Measurements from ENCODE around the gene NEK4.

Gene NEK4

DNA sequence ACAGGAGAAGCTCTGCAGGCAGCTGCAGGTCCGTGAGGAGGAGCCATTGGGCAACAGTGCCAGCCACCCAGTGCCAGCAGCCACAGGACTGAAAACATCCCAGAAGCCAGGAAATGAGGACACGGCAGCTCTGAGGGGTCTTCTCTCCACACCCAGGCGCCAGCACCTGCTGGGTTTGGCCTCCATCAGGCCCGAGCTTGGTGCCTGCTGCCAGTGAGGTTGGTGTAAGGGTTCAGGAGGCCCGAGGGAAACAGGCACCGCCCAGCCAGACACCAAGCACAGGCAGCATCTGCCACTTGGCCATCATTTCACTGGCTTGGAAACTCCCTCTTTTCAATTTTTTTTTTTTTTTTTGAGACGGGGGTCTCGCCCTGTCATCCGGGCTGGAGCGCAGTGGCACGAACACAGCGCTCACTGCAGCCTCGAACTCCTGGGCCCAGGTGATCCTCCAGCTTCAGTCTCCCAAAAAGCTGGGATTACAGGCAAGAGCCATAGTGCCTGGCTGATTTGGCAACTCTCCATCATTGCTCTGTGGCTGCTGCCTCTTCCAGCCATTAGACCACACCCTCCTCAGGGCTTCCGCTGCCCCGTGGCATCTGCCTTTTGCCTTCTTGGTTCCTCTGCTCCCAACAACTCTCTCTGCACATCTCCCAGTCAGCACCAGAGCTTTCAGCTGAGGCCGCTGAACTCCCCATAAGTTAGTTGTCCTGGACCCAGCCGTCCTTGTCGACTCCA is 22.4 kb upstream of the NEK4 start:
- DNase-seq (ENCODE audit: low read depth): no peak

GRCh38 chr3:52792413-52792812 is 21.7 kb upstream of the NEK4 start:
- no peak for DNase-seq (ENCODE audit: low read depth)

DNA sequence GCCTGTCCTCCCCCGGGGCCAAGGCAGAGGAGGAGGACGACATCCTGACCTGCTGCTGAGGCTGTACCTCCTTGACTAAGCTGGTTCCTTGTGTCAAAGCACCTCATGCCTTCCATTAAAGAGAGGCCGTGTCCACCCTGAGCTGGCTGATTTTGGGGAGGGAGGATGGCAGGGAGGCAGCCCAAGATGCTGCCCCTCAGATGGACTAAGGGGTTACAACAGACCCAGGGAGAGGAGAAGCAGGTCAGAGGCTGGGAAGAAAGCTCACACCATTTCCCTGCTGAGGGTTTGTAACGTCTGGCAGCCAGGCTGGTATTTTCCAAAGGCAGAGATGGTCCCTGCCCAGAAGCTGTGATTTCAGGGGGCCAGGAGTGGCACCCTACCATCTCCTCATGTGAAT is 21.2 kb upstream of the NEK4 start:
- no peak for DNase-seq (ENCODE audit: low read depth)

GRCh38 chr3:52791366-52791765 is 20.6 kb upstream of the NEK4 start:
- DNase-seq (ENCODE audit: low read depth): no peak

- no peak for DNase-seq (ENCODE audit: low read depth)
Observed at GRCh38 chr3:52790741-52791140, 20.0 kb upstream of the NEK4 start.

DNA sequence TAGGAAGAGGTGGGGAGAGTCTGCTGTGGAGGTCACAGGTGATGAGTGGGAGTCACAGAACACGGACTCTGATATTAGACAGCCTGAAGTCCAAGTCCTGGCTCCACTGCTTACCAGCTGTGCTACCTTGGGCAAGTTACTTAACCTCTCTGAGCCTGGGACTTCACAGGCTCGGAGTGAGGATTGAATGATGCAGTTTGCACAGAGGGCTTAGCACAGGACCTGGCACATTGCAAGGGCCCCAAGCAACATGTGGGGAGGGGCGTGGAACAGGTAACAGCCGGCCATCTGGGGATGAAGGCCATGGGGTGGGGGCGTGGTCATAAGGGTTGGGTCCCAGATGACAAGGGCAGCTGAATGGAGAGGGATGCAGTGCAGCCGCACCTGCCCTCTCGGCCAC is 19.6 kb upstream of the NEK4 start:
- DNase-seq (ENCODE audit: low read depth): no peak

DNA sequence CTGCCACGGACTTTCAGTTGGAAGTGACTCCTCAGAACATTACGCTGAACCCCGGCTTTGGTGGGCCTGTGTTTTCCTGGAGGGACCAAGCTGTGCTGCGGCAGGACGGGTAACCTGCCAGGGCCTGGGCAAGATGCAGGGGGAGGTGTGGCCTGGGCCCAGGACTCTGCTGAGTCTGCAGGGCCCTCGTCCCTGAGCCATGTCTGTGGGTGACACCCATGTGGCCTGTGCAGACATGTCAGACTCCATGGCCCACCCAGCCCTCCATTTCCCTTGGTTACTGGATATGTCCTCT is 19.0 kb upstream of the NEK4 start:
- no peak for DNase-seq (ENCODE audit: low read depth)

DNA sequence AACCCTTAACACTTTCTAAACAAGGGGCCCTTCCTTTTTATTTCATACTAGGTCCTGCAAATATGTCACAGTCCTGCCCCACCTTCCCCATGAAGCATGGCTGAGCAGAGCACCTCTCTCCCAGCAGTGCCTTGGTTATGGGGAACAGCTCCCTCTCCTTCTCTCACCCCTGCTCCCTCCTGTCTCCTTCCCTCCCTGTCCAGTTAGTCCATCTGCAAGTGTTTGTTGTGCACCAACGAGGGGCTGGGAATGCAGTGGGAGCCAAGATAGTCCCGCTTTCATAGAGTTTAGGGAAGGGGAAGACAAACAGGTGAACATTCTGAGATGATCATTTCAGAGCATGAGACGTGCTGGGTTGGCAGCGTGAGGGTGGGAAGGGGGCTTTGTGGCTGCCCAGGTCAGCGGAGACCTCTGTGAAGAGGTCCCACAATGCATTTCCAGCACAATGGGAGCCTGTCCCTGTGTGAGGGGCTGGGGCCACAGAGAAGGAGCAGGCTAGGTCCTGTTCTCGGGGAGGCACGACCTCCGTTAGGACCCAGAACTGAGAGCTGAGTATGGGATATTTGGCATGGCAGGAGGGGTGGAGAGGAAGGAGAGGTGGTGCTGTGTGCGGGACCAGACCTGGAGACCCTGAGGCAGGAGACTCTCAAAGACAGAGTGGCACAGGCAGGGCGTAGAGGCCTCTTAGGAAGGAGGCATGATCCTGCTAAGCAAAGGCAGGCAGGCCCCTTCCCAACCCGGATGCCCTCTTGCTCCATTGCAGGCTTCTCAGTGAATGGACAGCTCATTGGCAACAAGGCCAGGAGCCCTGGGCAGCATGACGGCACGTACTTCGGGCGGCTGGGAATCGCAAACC is 18.4 kb upstream of the NEK4 start:
- DNase-seq (ENCODE audit: low read depth): no peak

GRCh38 chr3:52787672-52788625 is 17.2 kb upstream of the NEK4 start:
- DNase-seq (ENCODE audit: low read depth): no peak

- no peak for DNase-seq (ENCODE audit: low read depth)
Observed at GRCh38 chr3:52787246-52787645, 16.5 kb upstream of the NEK4 start.

- no peak for DNase-seq (ENCODE audit: low read depth)
Observed at GRCh38 chr3:52786330-52787215, 15.8 kb upstream of the NEK4 start.

DNA sequence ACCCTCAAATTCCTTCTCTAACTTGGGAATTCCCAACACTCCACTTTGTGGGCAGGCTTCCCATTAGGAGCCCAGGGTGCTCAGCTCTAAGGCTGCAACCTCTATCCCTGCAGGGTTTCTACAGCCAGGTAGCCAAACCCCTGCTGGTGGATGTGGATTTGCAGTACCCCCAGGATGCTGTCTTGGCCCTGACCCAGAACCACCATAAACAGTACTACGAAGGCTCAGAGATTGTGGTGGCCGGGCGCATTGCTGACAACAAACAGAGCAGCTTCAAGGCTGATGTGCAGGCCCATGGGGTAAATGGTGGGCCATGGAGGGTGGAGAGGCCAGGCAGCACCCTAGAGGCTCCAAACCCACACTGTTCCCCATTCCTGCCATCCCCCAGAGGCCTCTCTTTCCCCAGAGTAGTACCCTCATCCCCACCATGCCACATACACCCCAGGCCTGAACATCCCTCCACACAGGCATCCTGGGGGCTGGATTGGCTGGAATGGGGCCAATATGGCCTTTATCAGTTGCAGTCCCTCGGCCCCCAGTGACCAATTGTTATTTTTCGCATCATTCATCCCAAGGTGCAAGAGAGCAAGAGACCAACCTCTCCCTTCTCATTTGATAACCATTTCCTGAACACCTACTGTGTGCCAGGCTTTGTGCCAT is 14.3 kb upstream of the NEK4 start:
- no peak for DNase-seq (ENCODE audit: low read depth)

- DNase-seq (ENCODE audit: low read depth): no peak
Observed at GRCh38 chr3:52784021-52784621, 13.4 kb upstream of the NEK4 start.

- no peak for DNase-seq (ENCODE audit: low read depth)
Observed at GRCh38 chr3:52783211-52783555, 12.4 kb upstream of the NEK4 start.

DNA sequence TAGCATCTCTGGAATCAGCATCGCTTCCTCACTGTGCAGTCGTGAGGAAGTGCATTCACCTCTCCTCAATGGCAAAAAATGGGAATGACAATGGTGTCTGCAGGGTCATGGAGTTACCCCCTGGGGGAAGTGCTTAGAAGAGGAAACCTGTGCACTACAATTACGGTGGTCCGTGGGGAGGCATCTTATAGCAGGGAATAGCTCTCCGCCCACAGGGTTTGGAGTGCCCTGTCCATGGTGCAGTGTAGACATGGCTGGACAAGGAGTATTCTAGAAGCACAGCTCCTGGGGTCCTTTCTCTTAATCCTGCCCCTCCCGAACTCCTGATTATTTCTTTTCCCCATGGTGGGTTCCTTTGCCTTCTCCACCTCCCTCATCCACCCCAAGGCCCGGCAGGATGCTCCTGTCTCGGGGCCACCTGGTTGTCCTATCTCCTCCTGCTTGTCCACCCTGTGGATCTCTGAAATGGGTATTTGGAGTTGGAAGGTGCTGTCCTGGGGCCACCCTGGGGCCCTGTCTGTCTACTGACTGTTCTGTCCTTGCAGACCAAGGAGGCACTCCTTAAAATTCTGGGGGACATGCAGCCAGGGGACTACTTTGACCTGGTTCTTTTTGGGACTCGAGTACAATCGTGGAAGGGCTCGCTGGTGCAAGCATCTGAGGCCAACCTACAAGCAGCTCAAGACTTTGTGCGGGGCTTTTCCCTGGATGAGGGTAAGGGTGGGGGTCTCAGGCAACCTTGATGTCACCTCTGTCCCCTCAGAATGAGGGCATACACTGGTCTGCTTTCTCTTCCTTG is 11.9 kb upstream of the NEK4 start:
- no peak for DNase-seq (ENCODE audit: low read depth)

- no peak for DNase-seq (ENCODE audit: low read depth)
Observed at GRCh38 chr3:52781741-52782140, 11.0 kb upstream of the NEK4 start.

DNA sequence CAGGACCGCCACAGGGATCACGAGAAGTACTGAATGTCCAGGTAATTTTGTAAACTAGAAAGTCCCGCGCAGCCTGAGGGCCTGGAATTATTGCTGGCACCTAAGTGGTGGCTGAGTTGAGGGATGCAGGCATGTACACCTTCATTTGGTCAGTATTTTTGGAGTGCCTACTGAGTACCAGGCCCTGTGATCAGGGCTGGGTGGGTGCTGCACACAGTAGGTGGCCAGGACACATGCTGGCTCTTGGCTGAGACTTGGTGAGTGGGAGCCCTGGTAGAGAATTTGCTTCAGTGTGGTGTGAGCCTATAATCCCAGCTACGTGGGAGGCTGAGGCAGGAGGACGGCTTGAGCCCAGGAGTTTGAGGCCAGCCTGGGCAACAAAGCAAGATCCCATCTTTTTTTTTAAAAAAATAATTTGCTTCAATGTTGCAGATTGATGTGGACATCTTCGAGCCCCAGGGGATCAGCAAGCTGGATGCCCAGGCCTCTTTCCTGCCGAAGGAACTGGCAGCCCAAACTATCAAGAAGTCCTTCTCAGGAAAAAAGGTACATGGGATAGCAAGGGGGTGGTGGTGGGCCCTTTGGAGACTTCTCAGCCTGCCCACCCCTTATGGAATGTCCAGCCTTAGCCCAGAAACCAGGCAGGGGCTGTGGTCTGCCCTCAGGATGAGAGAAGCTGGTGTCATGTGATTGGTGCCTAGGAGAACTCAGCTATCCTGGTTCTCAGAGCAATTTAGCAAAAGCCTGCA is 9.3 kb upstream of the NEK4 start:
- no peak for DNase-seq (ENCODE audit: low read depth)

DNA sequence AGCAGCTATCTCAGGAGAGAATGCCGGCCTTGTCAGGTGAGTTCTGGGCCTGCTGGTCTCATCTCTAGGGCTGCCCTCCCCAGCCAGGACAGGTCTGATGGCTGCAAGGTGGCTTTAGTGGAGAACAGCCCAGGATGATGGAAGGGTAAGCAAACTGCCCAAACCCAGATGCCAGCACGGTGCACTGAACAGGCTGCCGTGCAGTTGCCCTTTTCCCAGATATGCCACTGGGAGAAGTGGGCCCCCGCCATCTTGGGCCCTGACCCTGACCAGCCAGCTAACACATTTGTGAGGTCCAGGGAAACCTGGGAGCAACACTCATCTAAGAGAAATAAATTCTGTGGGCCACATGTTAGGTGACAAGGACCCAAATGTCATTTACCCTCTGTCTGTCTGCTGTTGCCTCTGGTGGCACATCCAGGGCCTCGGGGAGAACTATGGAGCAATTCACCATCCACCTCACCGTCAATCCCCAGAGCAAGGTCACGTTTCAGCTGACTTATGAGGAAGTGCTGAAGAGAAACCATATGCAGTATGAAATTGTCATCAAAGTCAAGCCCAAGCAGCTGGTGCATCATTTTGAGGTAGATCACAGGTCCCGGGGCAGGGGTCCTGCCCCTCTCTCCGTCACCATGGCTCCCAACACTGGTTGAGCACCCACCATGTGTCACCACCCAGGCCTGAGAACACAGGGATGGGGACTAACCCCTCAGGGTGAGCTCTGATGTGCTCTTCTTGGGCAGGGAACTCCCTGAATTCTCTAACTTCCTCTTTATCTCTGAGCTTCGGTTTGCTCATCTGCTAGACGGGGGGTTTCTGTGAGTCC is 8.5 kb upstream of the NEK4 start:
- no peak for DNase-seq (ENCODE audit: low read depth)

Data from stimulated activated CD8-positive, alpha-beta memory T cell treated with anti-CD3 and anti-CD28 coated beads, Interleukin-15, amount 100 ng/mL, for 24 hours (primary cell).